K562 (cell line): ENCODE measurements around the gene PRAMEF1. TPM values are rescaled to one million over a fixed set of nuclear protein-coding genes. Genes with fewer than 3 reads are reported as not detected.

Experiments used
- ATAC-seq: fragments of 200-7000 bp; cut with Tn5 transposase; 3 replicates; pipeline ENCODE4 v1.9.1; 2020; ENCODE audit warnings: moderate library complexity
- BruUV-seq: library from RNA; stranded (reverse); fragments of 400-500 nt; replicated peaks from 2 replicates; lab custom pipeline; 2021; lab: Mats Ljungman, UMichigan
- CTCF ChIA-PET: fragments of 300-600 bp; formaldehyde crosslinking; extraction: SDS; loops from one replicate; lab custom pipeline; 2021; ENCODE audit warnings: low intra/inter-chr PET ratio; lab: Yijun Ruan, JAX
- POLR2A ChIA-PET: fragments of 300-600, 350-650 bp; sonication (Branson Sonifier 250); formaldehyde crosslinking; extraction: SDS; loops from one replicate; lab custom pipeline; 2021; ENCODE audit warnings: antibody characterized with exemption, inconsistent platforms; lab: Yijun Ruan, JAX
- DNase-seq, 4 experiments: peaks; one replicate each; pipeline versions ENCODE4 v3.0.0 to v3.0.0-alpha.2; 2011 to 2018; ENCODE audit warnings: low spot score in 3 of 4, mixed read lengths in 3 of 4; ENCODE audit errors: extremely low read depth in 1 of 4
- FAIRE-seq: peaks from 2 replicates; lab custom pipeline; 2011; peaks lifted over from hg19 to GRCh38; lab: Jason Lieb, UNC
- H2AFZ ChIP-seq: 2 replicates; pipeline ENCODE4 v1.6.0; 2011; ENCODE audit warnings: low read depth, low read length, control low read depth, inconsistent platforms
- H3K27ac ChIP-seq: fragments of 200-600 bp; 3 replicates; pipeline ENCODE4 v1.8.0; 2011; ENCODE audit warnings: low read depth, mild to moderate bottlenecking, control low read depth, inconsistent platforms, low read length, moderate library complexity, mixed read lengths; ENCODE audit errors: extremely low read depth
- H3K27me3 ChIP-seq, 2 experiments: fragments of 300-600 bp in 1 of 2; 2 replicates in 1 of 2; 3 replicates in 1 of 2; pipeline versions ENCODE4 v1.6.0 to v1.8.0; 2011; ENCODE audit warnings: inconsistent platforms in 2 of 2, low read length in 2 of 2, mild to moderate bottlenecking in 1 of 2, mixed read lengths in 1 of 2, moderate library complexity in 1 of 2; ENCODE audit not compliant: control insufficient read depth in 2 of 2, insufficient read depth in 2 of 2
- H3K36me3 ChIP-seq: fragments of 300-600 bp; 3 replicates; pipeline ENCODE4 v1.8.0; 2011; ENCODE audit warnings: mild to moderate bottlenecking, low read length, inconsistent platforms; ENCODE audit not compliant: control insufficient read depth, insufficient read depth
- H3K4me1 ChIP-seq, 2 experiments: fragments of 200-600 bp in 1 of 2; replicated peaks in 1 of 2; 2 replicates in 1 of 2; 3 replicates in 1 of 2; pipeline versions ENCODE4 v1.5.1 to v1.8.0; 2011; ENCODE audit warnings: inconsistent platforms in 2 of 2, low read length in 2 of 2, mild to moderate bottlenecking in 1 of 2, mixed read lengths in 1 of 2, moderate library complexity in 1 of 2; ENCODE audit not compliant: control insufficient read depth in 2 of 2, insufficient read depth in 2 of 2
- H3K4me2 ChIP-seq: 2 replicates; pipeline ENCODE4 v1.6.1; 2011; ENCODE audit warnings: low read length, control low read depth, inconsistent platforms, mixed read lengths; ENCODE audit not compliant: insufficient read depth
- H3K4me3 ChIP-seq: fragments of 200-600 bp; sonication (generic), shearing (Covaris generic); 2 replicates; pipeline ENCODE4 v1.5.1; 2016; ENCODE audit warnings: control low read depth, inconsistent platforms
- H3K79me2 ChIP-seq: fragments of 200-600 bp; 3 replicates; pipeline ENCODE4 v1.8.0; 2011; ENCODE audit warnings: low read length, inconsistent platforms; ENCODE audit not compliant: control insufficient read depth, insufficient read depth
- H3K9ac ChIP-seq, 2 experiments: 2 replicates each; pipeline versions ENCODE4 v1.6.0 to v1.6.1; 2011; ENCODE audit warnings: low read depth in 2 of 2, low read length in 2 of 2, control low read depth in 1 of 2, inconsistent platforms in 1 of 2, mild to moderate bottlenecking in 1 of 2, mixed read lengths in 1 of 2; ENCODE audit not compliant: insufficient read depth in 1 of 2
- H3K9me1 ChIP-seq: one replicate; pipeline ENCODE4 v1.6.0; 2011; ENCODE audit warnings: inconsistent platforms, mild to moderate bottlenecking, low read length, moderate library complexity; ENCODE audit not compliant: control insufficient read depth, insufficient read depth
- H3K9me3 ChIP-seq: replicated peaks from 2 replicates; pipeline ENCODE4 v1.5.1; 2011; ENCODE audit warnings: low read depth, low read length, inconsistent platforms; ENCODE audit not compliant: control insufficient read depth, insufficient read depth
- H4K20me1 ChIP-seq: replicated peaks from 2 replicates; pipeline ENCODE4 v1.6.1; 2011; ENCODE audit warnings: low read length, inconsistent platforms, mixed read lengths; ENCODE audit not compliant: control insufficient read depth, insufficient read depth
- CHD1 ChIP-seq: fragments of 200-600 bp; sonication (generic); IDR thresholded peaks from one replicate; pipeline ENCODE4 v1.6.1; 2012; ENCODE audit warnings: mild to moderate bottlenecking, moderate library complexity, low read length, inconsistent platforms
- DACH1 ChIP-seq: fragments of 450-650 bp; IDR thresholded peaks from 2 replicates; pipeline ENCODE4 v1.6.1; 2018; ENCODE audit not compliant: partially characterized antibody
- HNRNPH1 ChIP-seq: fragments of 200-400 bp; formaldehyde crosslinking; optimal IDR thresholded peaks from 2 replicates; pipeline ENCODE3; 2017; ENCODE audit warnings: low read depth, mild to moderate bottlenecking, low read length, moderate library complexity
- KHSRP ChIP-seq: fragments of 450-650 bp; IDR thresholded peaks from 2 replicates; pipeline ENCODE4 v1.6.1; 2017
- MXI1 ChIP-seq: IDR thresholded peaks from 2 replicates; pipeline ENCODE4 v1.6.1; 2011; ENCODE audit warnings: low read depth, mild to moderate bottlenecking, improper control_type of control experiment, low read length
- OTX1 ChIP-seq: fragments of 450-650 bp; formaldehyde crosslinking; IDR thresholded peaks from 2 replicates; pipeline ENCODE4 v1.4.0; 2022; ENCODE audit warnings: mild to moderate bottlenecking
- POLR2G ChIP-seq: fragments of 200-400 bp; formaldehyde crosslinking; IDR thresholded peaks from 2 replicates; pipeline ENCODE4 v1.6.1; 2017; ENCODE audit warnings: low read depth, mild to moderate bottlenecking, antibody characterized with exemption, low read length, moderate library complexity
- RBM39 ChIP-seq: fragments of 200-400 bp; formaldehyde crosslinking; optimal IDR thresholded peaks from 2 replicates; pipeline ENCODE3; 2018; ENCODE audit warnings: low read depth, low read length
- SLC30A9 ChIP-seq: fragments of 250-450 bp; sonication (Bioruptor Pico); IDR thresholded peaks from 2 replicates; pipeline ENCODE4 v1.8.0; 2022; ENCODE audit warnings: mild to moderate bottlenecking, moderate library complexity
- ZC3H11A ChIP-seq: IDR thresholded peaks from 2 replicates; pipeline ENCODE4 v1.6.1; 2012; ENCODE audit warnings: low read depth, low read length, improper control_type of control experiment
- ZC3H4 ChIP-seq: sonication (generic); formaldehyde crosslinking; IDR thresholded peaks from 2 replicates; pipeline ENCODE4 v1.9.0; 2021; ENCODE audit warnings: missing genetic modification reagents, borderline replicate concordance
- ZNF134 ChIP-seq: fragments of 250-450 bp; sonication (Bioruptor Pico); conservative IDR thresholded peaks from 2 replicates; pipeline ENCODE4 v1.4.0; 2020
- ZNF224 ChIP-seq: sonication (generic); formaldehyde crosslinking; IDR thresholded peaks from 2 replicates; pipeline ENCODE4 v1.8.0; 2022; ENCODE audit warnings: mild to moderate bottlenecking, missing genetic modification reagents
- ZNF77 ChIP-seq: fragments of 250-450 bp; sonication (Bioruptor Pico); IDR thresholded peaks from 2 replicates; pipeline ENCODE4 v1.5.0; 2020
- WGBS: fragments of 100-300 bp; shearing (Covaris generic); methylation state at CpG from one replicate; pipeline ENCODE4 v1.1.6; 2016; ENCODE audit warnings: low coverage, mixed read lengths; ENCODE audit not compliant: insufficient coverage; ENCODE audit errors: missing lambda C conversion rate; 5-methylcytosine and 5-hydroxymethylcytosine counted together
- in situ Hi-C: fragments of 300-500 bp; cut with MboI; formaldehyde crosslinking; loops from 4 replicates; pipeline ENCODE4 v1.15.0; 2018; ENCODE audit warnings: inconsistent platforms, mixed read lengths
- intact Hi-C: fragments of 100-400 bp; cut with micrococcal nuclease; formaldehyde crosslinking; loops from 2 replicates; pipeline ENCODE4 v1.14.2; 2022
- polyA plus RNA-seq, 8 experiments: library from polyadenylated mRNA; depleted of rRNA in 4 of 8; stranded (reverse) in 5 of 8; unstranded in 3 of 8; fragments of >200 nt; fragmentation: Nextera tagmentation in 2 of 8; fragmentation: Illumina TruSeq in 1 of 8; extraction: Ambion mirVana in 2 of 8; extraction: Trizol in 1 of 8; gene quantifications; 2 replicates each; pipeline versions ENCODE4 v1.2.1 to v1.2.3, GENCODE V29; 2011 to 2014; ENCODE audit warnings: inconsistent platforms in 1 of 8, missing spikeins in 1 of 8
- total RNA-seq, 7 experiments: library from RNA; depleted of rRNA in 6 of 7; stranded (reverse); fragments of >200 nt in 6 of 7; fragmentation: Illumina TruSeq in 2 of 7; extraction: Trizol in 2 of 7; gene quantifications; 2 replicates each; pipeline versions ENCODE4 v1.2.1 to v1.2.3, GENCODE V29; 2011 to 2021; ENCODE audit warnings: low replicate concordance in 1 of 7
- TF ChIP-seq, protein P1 (sequence below), 2 experiments: IDR thresholded peaks in 1 of 2; conservative IDR thresholded peaks in 1 of 2; 2 replicates each; pipeline ENCODE4 v1.6.1; 2016; ENCODE audit warnings: low read depth in 2 of 2, mild to moderate bottlenecking in 1 of 2, missing compliant biosample characterization in 1 of 2, missing genetic modification characterization in 1 of 2, moderate library complexity in 1 of 2
- TF ChIP-seq, protein P2 (sequence below): fragments of 450-650 bp; IDR thresholded peaks from 2 replicates; pipeline ENCODE4 v1.6.1; 2017; ENCODE audit warnings: mild to moderate bottlenecking, moderate library complexity

PRAMEF1 gene
- total and polyA plus RNA-seq, 9 of the 15 experiments (the other 6 are each of a cell fraction or from before 2014, with no cell fraction given), result not detected

- FAIRE-seq (no peak), ATAC-seq (no peak), DNase-seq (no peak)
- Histone ChIP-seq H3K36me3 (no peaks in the 10 kb centered on the region), H3K9me3 (no peaks in the 10 kb centered on the region), H3K4me2 (no peak overlapping the region), H3K4me3 (no peak overlapping the region), H3K4me1 (no peaks in the 10 kb centered on the region), H2AFZ (no peak overlapping the region), H3K27ac (no peak overlapping the region), H3K9ac (no peak overlapping the region), H3K27me3 (peaks cover 0 to 8% of the 10 kb centered on the region in 2 experiments; a peak in 1 of 5 replicates), H3K9me1 (no peaks in the 10 kb centered on the region), H3K79me2 (no peaks in the 10 kb centered on the region), H4K20me1 (no peaks in the 10 kb centered on the region)
- intact Hi-C loops, result no loop called here
- POLR2A ChIA-PET, result no interaction called here
- BruUV-seq, result no TSS peak
- in situ Hi-C loops, result loop anchor here (5.0 kb wide), 1 partner anchor 63 kb away; no protein-coding TSS in a partner anchor
- 0% methylated on average over 2 of the region's 2 CpGs for WGBS
- TF ChIP-seq SLC30A9 (no peak), ZC3H11A (no peak), ZC3H4 (no peak), HNRNPH1 (no peak), POLR2G (no peak), OTX1 (CRISPR knock-in tag) (no peak), ZNF77 (no peak), KHSRP (no peak), ZNF134 (CRISPR knock-in tag) (no peak), ZNF224 (CRISPR knock-in tag) (no peak), DACH1 (no peak), RBM39 (no peak), CHD1 (no peak), MXI1 (no peak)
- TF ChIP-seq, protein P1, sequence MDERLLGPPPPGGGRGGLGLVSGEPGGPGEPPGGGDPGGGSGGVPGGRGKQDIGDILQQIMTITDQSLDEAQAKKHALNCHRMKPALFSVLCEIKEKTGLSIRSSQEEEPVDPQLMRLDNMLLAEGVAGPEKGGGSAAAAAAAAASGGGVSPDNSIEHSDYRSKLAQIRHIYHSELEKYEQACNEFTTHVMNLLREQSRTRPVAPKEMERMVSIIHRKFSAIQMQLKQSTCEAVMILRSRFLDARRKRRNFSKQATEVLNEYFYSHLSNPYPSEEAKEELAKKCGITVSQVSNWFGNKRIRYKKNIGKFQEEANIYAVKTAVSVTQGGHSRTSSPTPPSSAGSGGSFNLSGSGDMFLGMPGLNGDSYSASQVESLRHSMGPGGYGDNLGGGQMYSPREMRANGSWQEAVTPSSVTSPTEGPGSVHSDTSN (CRISPR knock-in tag; IDR thresholded peaks at IDR 0.05; ENCODE audit: low read depth), result no peak
- TF ChIP-seq, protein P1 (tag; conservative IDR thresholded peaks at IDR 0.05; ENCODE audit: low read depth), result no peak
- TF ChIP-seq, protein P2, sequence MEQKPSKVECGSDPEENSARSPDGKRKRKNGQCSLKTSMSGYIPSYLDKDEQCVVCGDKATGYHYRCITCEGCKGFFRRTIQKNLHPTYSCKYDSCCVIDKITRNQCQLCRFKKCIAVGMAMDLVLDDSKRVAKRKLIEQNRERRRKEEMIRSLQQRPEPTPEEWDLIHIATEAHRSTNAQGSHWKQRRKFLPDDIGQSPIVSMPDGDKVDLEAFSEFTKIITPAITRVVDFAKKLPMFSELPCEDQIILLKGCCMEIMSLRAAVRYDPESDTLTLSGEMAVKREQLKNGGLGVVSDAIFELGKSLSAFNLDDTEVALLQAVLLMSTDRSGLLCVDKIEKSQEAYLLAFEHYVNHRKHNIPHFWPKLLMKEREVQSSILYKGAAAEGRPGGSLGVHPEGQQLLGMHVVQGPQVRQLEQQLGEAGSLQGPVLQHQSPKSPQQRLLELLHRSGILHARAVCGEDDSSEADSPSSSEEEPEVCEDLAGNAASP, result no peak
- CTCF ChIA-PET, result no interaction called here
These were observed 8.5 kb downstream of the PRAMEF1 start for GRCh38 chr1:12799730-12800129.
